HepG2 (cell line): ENCODE data around the gene HORMAD2. TPM values are rescaled to one million over a fixed set of nuclear protein-coding genes. Genes with fewer than 3 reads are reported as not detected.

Experiments
- BCLAF1 ChIP-seq: fragments of 450-650 bp; IDR thresholded peaks from 2 replicates; pipeline ENCODE4 v1.6.1; 2017; ENCODE audit warnings: mild to moderate bottlenecking
- MAFF ChIP-seq: IDR thresholded peaks from 2 replicates; pipeline ENCODE4 v1.6.1; 2011; ENCODE audit warnings: low read depth, low read length, improper control_type of control experiment
- MZF1 ChIP-seq: sonication (generic); formaldehyde crosslinking; IDR thresholded peaks from 2 replicates; pipeline ENCODE4 v1.8.1; 2023; ENCODE audit warnings: mild to moderate bottlenecking, missing genetic modification reagents, borderline replicate concordance
- NFKB2 ChIP-seq: sonication (generic); formaldehyde crosslinking; IDR thresholded peaks from 2 replicates; pipeline ENCODE4 v1.4.0; 2020; ENCODE audit warnings: missing genetic modification reagents, borderline replicate concordance
- REPIN1 ChIP-seq: sonication (generic); formaldehyde crosslinking; IDR thresholded peaks from 2 replicates; pipeline ENCODE4 v1.8.0; 2022; ENCODE audit warnings: missing genetic modification reagents, low read depth, mild to moderate bottlenecking, borderline replicate concordance
- RFX3 ChIP-seq: IDR thresholded peaks from 2 replicates; pipeline ENCODE4 v1.6.1; 2016; ENCODE audit warnings: missing biosample characterization, missing genetic modification reagents
- SNAPC5 ChIP-seq: sonication (generic); formaldehyde crosslinking; IDR thresholded peaks from 2 replicates; pipeline ENCODE4 v1.8.1; 2023; ENCODE audit warnings: mild to moderate bottlenecking, missing genetic modification reagents, borderline replicate concordance
- TAF1 ChIP-seq: sonication (generic); formaldehyde crosslinking; IDR thresholded peaks from 2 replicates; pipeline ENCODE4 v1.4.0; 2020; ENCODE audit warnings: missing genetic modification reagents
- TRAFD1 ChIP-seq: sonication (generic); formaldehyde crosslinking; IDR thresholded peaks from 2 replicates; pipeline ENCODE4 v1.5.1; 2020; ENCODE audit warnings: missing genetic modification reagents, mild to moderate bottlenecking, borderline replicate concordance
- XBP1 ChIP-seq: sonication (generic); formaldehyde crosslinking; IDR thresholded peaks from 2 replicates; pipeline ENCODE4 v1.5.0; 2020; ENCODE audit warnings: missing genetic modification reagents
- ZC3H13 ChIP-seq: sonication (generic); formaldehyde crosslinking; IDR thresholded peaks from 2 replicates; pipeline ENCODE4 v1.8.1; 2023; ENCODE audit warnings: mild to moderate bottlenecking, missing genetic modification reagents, moderate library complexity
- ZHX2 ChIP-seq, 2 experiments: sonication (generic) in 1 of 2; formaldehyde crosslinking in 1 of 2; IDR thresholded peaks; 2 replicates each; pipeline versions ENCODE4 v1.6.1 to v1.9.0; 2014 to 2022; ENCODE audit warnings: antibody characterized with exemption in 1 of 2, borderline replicate concordance in 1 of 2, inconsistent platforms in 1 of 2, low read depth in 1 of 2, missing genetic modification reagents in 1 of 2
- ZNF761 ChIP-seq: sonication (generic); formaldehyde crosslinking; conservative IDR thresholded peaks from 2 replicates; pipeline ENCODE4 v1.4.0; 2020; ENCODE audit warnings: mild to moderate bottlenecking, missing genetic modification reagents
- ZSCAN12 ChIP-seq: sonication (generic); formaldehyde crosslinking; IDR thresholded peaks from 2 replicates; pipeline ENCODE4 v1.9.0; 2021; ENCODE audit warnings: mild to moderate bottlenecking, missing genetic modification reagents
- ZXDC ChIP-seq: sonication (generic); formaldehyde crosslinking; IDR thresholded peaks from 2 replicates; pipeline ENCODE4 v1.5.0; 2020; ENCODE audit warnings: mild to moderate bottlenecking, missing genetic modification reagents
- polyA plus RNA-seq, 8 experiments: library from polyadenylated mRNA; depleted of rRNA in 3 of 8; stranded (reverse) in 7 of 8; unstranded in 1 of 8; fragments of >200 nt; fragmentation: Illumina TruSeq in 4 of 8; extraction: Trizol in 4 of 8; gene quantifications; 2 replicates each; pipeline versions ENCODE4 v1.2.1 to v1.2.3, GENCODE V29; 2011 to 2016; ENCODE audit warnings: low read depth in 4 of 8, missing spikeins in 1 of 8, mixed read lengths in 1 of 8; ENCODE audit not compliant: insufficient read depth in 1 of 8
- total RNA-seq, 5 experiments: library from RNA; depleted of rRNA; stranded (reverse); fragments of >200 nt; fragmentation: Illumina TruSeq; extraction: Trizol; gene quantifications; 2 replicates each; pipeline ENCODE4 v1.2.3, GENCODE V29; 2016; ENCODE audit warnings: low read depth in 1 of 5

HORMAD2 gene
- total and polyA plus RNA-seq, 2 of the 13 experiments (the other 11 are each of a cell fraction or from before 2014, with no cell fraction given): not detected

- TF ChIP-seq TRAFD1: no peak
- TF ChIP-seq ZXDC (CRISPR knock-in tag): no peak
- TF ChIP-seq NFKB2 (CRISPR knock-in tag): no peak
- no peak for TF ChIP-seq BCLAF1
- no peak for TF ChIP-seq ZC3H13 (CRISPR knock-in tag)
- no peak for TF ChIP-seq MZF1
- 0 out of 2 replicates have a peak, but pooled peaks have one; percentile 56 for TF ChIP-seq ZSCAN12
- TF ChIP-seq REPIN1: no peak
- no peak for TF ChIP-seq SNAPC5
- TF ChIP-seq XBP1 (CRISPR knock-in tag): no peak
- TF ChIP-seq ZHX2 (IDR thresholded peaks at IDR 0.05; ENCODE audit: low read depth): no peak
- TF ChIP-seq ZHX2 (CRISPR knock-in tag; IDR thresholded peaks at IDR 0.05; ENCODE audit: borderline replicate concordance): no peak
- TF ChIP-seq TAF1 (CRISPR knock-in tag): 0 out of 2 replicates have a peak, but pooled peaks have one; percentile 45
- no peak for TF ChIP-seq RFX3 (CRISPR knock-in tag)
- no peak for TF ChIP-seq MAFF
- TF ChIP-seq ZNF761 (CRISPR knock-in tag): no peak
These were observed 130.1 kb downstream of the HORMAD2 start (continued) for GRCh38 chr22:30210235-30210909.
